DOHH2 (cell line): ENCODE results near the gene HNF1A.

Experiments used
- H3F3A ChIP-seq: fragments of 200-600 bp; sonication (generic), shearing (Covaris generic); 2 replicates; pipeline ENCODE4 v1.6.0; 2016; ENCODE audit warnings: antibody characterized with exemption, mild to moderate bottlenecking; ENCODE audit not compliant: control insufficient read depth, insufficient read depth
- H3K27ac ChIP-seq: fragments of 200-600 bp; sonication (generic); 2 replicates; pipeline ENCODE4 v1.5.1; 2014; ENCODE audit warnings: low read depth, mild to moderate bottlenecking, low read length, moderate library complexity
- H3K27me3 ChIP-seq: fragments of 200-600 bp; sonication (generic); 2 replicates; pipeline ENCODE4 v1.6.1; 2014; ENCODE audit warnings: mild to moderate bottlenecking, low read length, mixed read lengths; ENCODE audit not compliant: control insufficient read depth
- H3K36me3 ChIP-seq: fragments of 200-600 bp; sonication (generic); 2 replicates; pipeline ENCODE4 v1.6.1; 2014; ENCODE audit warnings: mild to moderate bottlenecking, low read length, moderate library complexity, mixed read lengths; ENCODE audit not compliant: control insufficient read depth
- H3K4me1 ChIP-seq: fragments of 200-600 bp; sonication (generic); 2 replicates; pipeline ENCODE4 v1.6.1; 2014; ENCODE audit warnings: mild to moderate bottlenecking, low read length, mixed read lengths; ENCODE audit not compliant: control insufficient read depth
- H3K4me2 ChIP-seq: fragments of 200-600 bp; sonication (generic); 2 replicates; pipeline ENCODE4 v1.6.0; 2014; ENCODE audit warnings: mild to moderate bottlenecking, low read length, moderate library complexity
- H3K4me3 ChIP-seq: fragments of 200-600 bp; sonication (generic); 2 replicates; pipeline ENCODE4 v1.5.1; 2014; ENCODE audit warnings: mild to moderate bottlenecking, low read length, mixed read lengths
- H3K79me2 ChIP-seq: fragments of 200-600 bp; sonication (generic); 2 replicates; pipeline ENCODE4 v1.6.1; 2014; ENCODE audit warnings: mild to moderate bottlenecking, low read length, mixed read lengths; ENCODE audit not compliant: control insufficient read depth
- H3K9me2 ChIP-seq: fragments of 200-600 bp; sonication (generic); replicated peaks from 2 replicates; pipeline ENCODE4 v1.6.1; 2014; ENCODE audit warnings: mild to moderate bottlenecking, low read length, mixed read lengths; ENCODE audit not compliant: control insufficient read depth
- H3K9me3 ChIP-seq: fragments of 200-600 bp; sonication (generic); 2 replicates; pipeline ENCODE4 v1.6.1; 2014; ENCODE audit warnings: antibody characterized with exemption, low read length, mixed read lengths; ENCODE audit not compliant: control insufficient read depth, insufficient read depth
- H4K20me1 ChIP-seq: fragments of 200-600 bp; sonication (generic); 2 replicates; pipeline ENCODE4 v1.6.0; 2014; ENCODE audit warnings: low read depth, mild to moderate bottlenecking, antibody characterized with exemption, low read length, moderate library complexity; ENCODE audit not compliant: control insufficient read depth, insufficient read depth
- CTCF ChIP-seq: fragments of 200-600 bp; sonication (generic); IDR thresholded peaks from one replicate; pipeline ENCODE4 v1.5.1; 2014; ENCODE audit warnings: antibody characterized with exemption, mild to moderate bottlenecking, low read depth, low read length; ENCODE audit not compliant: poor library complexity, severe bottlenecking
- EZH2phosphoT487 ChIP-seq: fragments of 200-600 bp; sonication (generic); IDR thresholded peaks from 2 replicates; pipeline ENCODE4 v1.6.1; 2017; ENCODE audit warnings: borderline replicate concordance, mild to moderate bottlenecking, antibody characterized with exemption, low read length, moderate library complexity, mixed read lengths

Gene HNF1A

GRCh38 chr12:121009741-121010140 is 31.4 kb downstream of the HNF1A start:
- no peak overlapping the region for H3K4me2 ChIP-seq
- no peak overlapping the region for H3K4me3 ChIP-seq
- no peak overlapping the region for H3K27ac ChIP-seq
- no peaks in the 10 kb centered on the region for H4K20me1 ChIP-seq
- no peaks in the 10 kb centered on the region for H3K9me3 ChIP-seq
- TF ChIP-seq CTCF (no peak), EZH2phosphoT487 (no peak)
- H3K79me2 ChIP-seq, result peaks cover 10% of the 10 kb centered on the region
- no peaks in the 10 kb centered on the region for H3K9me2 ChIP-seq
- H3F3A ChIP-seq, result no peaks in the 10 kb centered on the region
- H3K27me3 ChIP-seq, result no peaks in the 10 kb centered on the region
- H3K36me3 ChIP-seq, result peaks cover 53% of the 10 kb centered on the region
- H3K4me1 ChIP-seq, result peaks cover 1% of the 10 kb centered on the region

- Histone ChIP-seq H3K4me3 (no peak overlapping the region), H3K36me3 (peaks cover 47% of the 10 kb centered on the region), H3K27ac (no peak overlapping the region), H3K27me3 (no peaks in the 10 kb centered on the region), H4K20me1 (no peaks in the 10 kb centered on the region), H3K9me2 (no peaks in the 10 kb centered on the region), H3K9me3 (no peaks in the 10 kb centered on the region), H3F3A (no peaks in the 10 kb centered on the region), H3K4me2 (no peak overlapping the region), H3K79me2 (peaks cover 21% of the 10 kb centered on the region), H3K4me1 (peaks cover 11% of the 10 kb centered on the region)
- no peak for TF ChIP-seq CTCF
- no peak for TF ChIP-seq EZH2phosphoT487
These were observed 32.5 kb downstream of the HNF1A start for GRCh38 chr12:121010860-121011259.

- Histone ChIP-seq H3K4me3 (no peak overlapping the region), H3K79me2 (peaks cover 25% of the 10 kb centered on the region), H3K4me2 (no peak overlapping the region), H3K9me3 (no peaks in the 10 kb centered on the region), H3K27me3 (no peaks in the 10 kb centered on the region), H3K9me2 (no peaks in the 10 kb centered on the region), H3K27ac (no peak overlapping the region), H3K4me1 (peaks cover 11% of the 10 kb centered on the region), H3K36me3 (peaks cover 44% of the 10 kb centered on the region), H3F3A (no peaks in the 10 kb centered on the region), H4K20me1 (no peaks in the 10 kb centered on the region)
- TF ChIP-seq CTCF (no peak), EZH2phosphoT487 (no peak)
These were observed 33.5 kb downstream of the HNF1A start for GRCh38 chr12:121011820-121012219.

- TF ChIP-seq CTCF, result peak; percentile 8
- TF ChIP-seq EZH2phosphoT487, result no peak
- H3K27me3 ChIP-seq, result no peaks in the 10 kb centered on the region
These were observed 35.4 kb downstream of the HNF1A start for GRCh38 chr12:121013715-121014114.

More at GRCh38 chr12:121013715-121014114, 35.4 kb downstream of the HNF1A start:
- Histone ChIP-seq H3K4me1 (peaks cover 11% of the 10 kb centered on the region), H3K4me3 (no peak overlapping the region), H3K79me2 (peaks cover 25% of the 10 kb centered on the region), H3F3A (no peaks in the 10 kb centered on the region), H3K9me2 (no peaks in the 10 kb centered on the region), H3K9me3 (no peaks in the 10 kb centered on the region), H3K27ac (no peak overlapping the region), H3K4me2 (no peak overlapping the region), H4K20me1 (no peaks in the 10 kb centered on the region), H3K36me3 (peaks cover 34% of the 10 kb centered on the region)
